ENCODE results near the gene MAPK10.

DNA sequence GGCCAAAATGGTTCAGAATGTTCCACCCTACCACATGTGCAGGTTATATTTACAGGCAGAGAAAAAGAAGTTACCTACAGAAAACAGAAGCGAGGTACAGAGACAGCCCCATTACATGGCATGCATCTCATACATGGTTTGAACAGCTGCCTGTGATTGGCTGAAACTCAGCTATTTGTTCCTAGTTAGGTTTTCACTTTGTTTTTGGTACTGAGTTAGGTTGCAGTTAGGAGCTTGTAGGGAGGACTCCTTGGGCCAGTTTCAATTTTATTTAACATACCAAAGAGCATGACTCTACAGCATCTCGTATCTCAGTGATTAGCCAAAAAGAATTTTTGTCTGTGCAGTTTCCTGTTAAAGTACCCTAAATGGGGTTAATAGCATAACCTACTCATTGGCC, 392.0 kb downstream of the MAPK10 start:
- TF ChIP-seq POLR2AphosphoS5 (IDR thresholded peaks at IDR 0.05; ENCODE audit: insufficient read depth, low read depth, low read length) (no peak), POLR2A (IDR thresholded peaks at IDR 0.05; ENCODE audit: low read depth, low read length) (no peak), EZH2 (IDR thresholded peaks at IDR 0.05; ENCODE audit: borderline replicate concordance, low read depth, low read length, severe bottlenecking) (no peak)
- TF ChIP-seq, protein P1, sequence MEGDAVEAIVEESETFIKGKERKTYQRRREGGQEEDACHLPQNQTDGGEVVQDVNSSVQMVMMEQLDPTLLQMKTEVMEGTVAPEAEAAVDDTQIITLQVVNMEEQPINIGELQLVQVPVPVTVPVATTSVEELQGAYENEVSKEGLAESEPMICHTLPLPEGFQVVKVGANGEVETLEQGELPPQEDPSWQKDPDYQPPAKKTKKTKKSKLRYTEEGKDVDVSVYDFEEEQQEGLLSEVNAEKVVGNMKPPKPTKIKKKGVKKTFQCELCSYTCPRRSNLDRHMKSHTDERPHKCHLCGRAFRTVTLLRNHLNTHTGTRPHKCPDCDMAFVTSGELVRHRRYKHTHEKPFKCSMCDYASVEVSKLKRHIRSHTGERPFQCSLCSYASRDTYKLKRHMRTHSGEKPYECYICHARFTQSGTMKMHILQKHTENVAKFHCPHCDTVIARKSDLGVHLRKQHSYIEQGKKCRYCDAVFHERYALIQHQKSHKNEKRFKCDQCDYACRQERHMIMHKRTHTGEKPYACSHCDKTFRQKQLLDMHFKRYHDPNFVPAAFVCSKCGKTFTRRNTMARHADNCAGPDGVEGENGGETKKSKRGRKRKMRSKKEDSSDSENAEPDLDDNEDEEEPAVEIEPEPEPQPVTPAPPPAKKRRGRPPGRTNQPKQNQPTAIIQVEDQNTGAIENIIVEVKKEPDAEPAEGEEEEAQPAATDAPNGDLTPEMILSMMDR (IDR thresholded peaks at IDR 0.05; ENCODE audit: extremely low read depth in 1 of 2, insufficient read depth in 1 of 2, low read depth in 1 of 2, low read length in 2 of 2): no peak
- TF ChIP-seq, protein P2, sequence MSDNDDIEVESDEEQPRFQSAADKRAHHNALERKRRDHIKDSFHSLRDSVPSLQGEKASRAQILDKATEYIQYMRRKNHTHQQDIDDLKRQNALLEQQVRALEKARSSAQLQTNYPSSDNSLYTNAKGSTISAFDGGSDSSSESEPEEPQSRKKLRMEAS (IDR thresholded peaks at IDR 0.05; ENCODE audit: insufficient read depth, insufficient read length): no peak

All from endothelial cell of umbilical vein (primary cell).